K562 (cell line): ENCODE measurements around the gene BRD4. TPM values are rescaled to one million over a fixed set of nuclear protein-coding genes. Genes with fewer than 3 reads are reported as not detected.

Source experiments
- ATAC-seq: fragments of 200-7000 bp; cut with Tn5 transposase; 3 replicates; pipeline ENCODE4 v1.9.1; 2020; ENCODE audit warnings: moderate library complexity
- BruUV-seq: library from RNA; stranded (reverse); fragments of 400-500 nt; replicated peaks from 2 replicates; lab custom pipeline; 2021; lab: Mats Ljungman, UMichigan
- CTCF ChIA-PET: fragments of 300-600 bp; formaldehyde crosslinking; extraction: SDS; loops from one replicate; lab custom pipeline; 2021; ENCODE audit warnings: low intra/inter-chr PET ratio; lab: Yijun Ruan, JAX
- POLR2A ChIA-PET: fragments of 300-600, 350-650 bp; sonication (Branson Sonifier 250); formaldehyde crosslinking; extraction: SDS; loops from one replicate; lab custom pipeline; 2021; ENCODE audit warnings: antibody characterized with exemption, inconsistent platforms; lab: Yijun Ruan, JAX
- DNase-seq, 4 experiments: peaks; one replicate each; pipeline versions ENCODE4 v3.0.0 to v3.0.0-alpha.2; 2011 to 2018; ENCODE audit warnings: low spot score in 3 of 4, mixed read lengths in 3 of 4; ENCODE audit errors: extremely low read depth in 1 of 4
- FAIRE-seq: peaks from 2 replicates; lab custom pipeline; 2011; peaks lifted over from hg19 to GRCh38; lab: Jason Lieb, UNC
- H2AFZ ChIP-seq: 2 replicates; pipeline ENCODE4 v1.6.0; 2011; ENCODE audit warnings: low read depth, low read length, control low read depth, inconsistent platforms
- H3K27ac ChIP-seq: fragments of 200-600 bp; 3 replicates; pipeline ENCODE4 v1.8.0; 2011; ENCODE audit warnings: low read depth, mild to moderate bottlenecking, control low read depth, inconsistent platforms, low read length, moderate library complexity, mixed read lengths; ENCODE audit errors: extremely low read depth
- H3K27me3 ChIP-seq, 2 experiments: fragments of 300-600 bp in 1 of 2; 2 replicates in 1 of 2; 3 replicates in 1 of 2; pipeline versions ENCODE4 v1.6.0 to v1.8.0; 2011; ENCODE audit warnings: inconsistent platforms in 2 of 2, low read length in 2 of 2, mild to moderate bottlenecking in 1 of 2, mixed read lengths in 1 of 2, moderate library complexity in 1 of 2; ENCODE audit not compliant: control insufficient read depth in 2 of 2, insufficient read depth in 2 of 2
- H3K36me3 ChIP-seq: fragments of 300-600 bp; 3 replicates; pipeline ENCODE4 v1.8.0; 2011; ENCODE audit warnings: mild to moderate bottlenecking, low read length, inconsistent platforms; ENCODE audit not compliant: control insufficient read depth, insufficient read depth
- H3K4me1 ChIP-seq, 2 experiments: fragments of 200-600 bp in 1 of 2; replicated peaks in 1 of 2; 2 replicates in 1 of 2; 3 replicates in 1 of 2; pipeline versions ENCODE4 v1.5.1 to v1.8.0; 2011; ENCODE audit warnings: inconsistent platforms in 2 of 2, low read length in 2 of 2, mild to moderate bottlenecking in 1 of 2, mixed read lengths in 1 of 2, moderate library complexity in 1 of 2; ENCODE audit not compliant: control insufficient read depth in 2 of 2, insufficient read depth in 2 of 2
- H3K4me2 ChIP-seq: 2 replicates; pipeline ENCODE4 v1.6.1; 2011; ENCODE audit warnings: low read length, control low read depth, inconsistent platforms, mixed read lengths; ENCODE audit not compliant: insufficient read depth
- H3K4me3 ChIP-seq: fragments of 200-600 bp; sonication (generic), shearing (Covaris generic); 2 replicates; pipeline ENCODE4 v1.5.1; 2016; ENCODE audit warnings: control low read depth, inconsistent platforms
- H3K79me2 ChIP-seq: fragments of 200-600 bp; 3 replicates; pipeline ENCODE4 v1.8.0; 2011; ENCODE audit warnings: low read length, inconsistent platforms; ENCODE audit not compliant: control insufficient read depth, insufficient read depth
- H3K9ac ChIP-seq, 2 experiments: 2 replicates each; pipeline versions ENCODE4 v1.6.0 to v1.6.1; 2011; ENCODE audit warnings: low read depth in 2 of 2, low read length in 2 of 2, control low read depth in 1 of 2, inconsistent platforms in 1 of 2, mild to moderate bottlenecking in 1 of 2, mixed read lengths in 1 of 2; ENCODE audit not compliant: insufficient read depth in 1 of 2
- H3K9me1 ChIP-seq: one replicate; pipeline ENCODE4 v1.6.0; 2011; ENCODE audit warnings: inconsistent platforms, mild to moderate bottlenecking, low read length, moderate library complexity; ENCODE audit not compliant: control insufficient read depth, insufficient read depth
- H3K9me3 ChIP-seq: replicated peaks from 2 replicates; pipeline ENCODE4 v1.5.1; 2011; ENCODE audit warnings: low read depth, low read length, inconsistent platforms; ENCODE audit not compliant: control insufficient read depth, insufficient read depth
- H4K20me1 ChIP-seq: replicated peaks from 2 replicates; pipeline ENCODE4 v1.6.1; 2011; ENCODE audit warnings: low read length, inconsistent platforms, mixed read lengths; ENCODE audit not compliant: control insufficient read depth, insufficient read depth
- BCOR ChIP-seq: fragments of 450-650 bp; IDR thresholded peaks from 2 replicates; pipeline ENCODE4 v1.6.1; 2016
- BHLHE40 ChIP-seq: IDR thresholded peaks from 2 replicates; pipeline ENCODE4 v1.6.1; 2011; ENCODE audit warnings: low read length, improper control_type of control experiment
- C11orf30 ChIP-seq: fragments of 450-650 bp; IDR thresholded peaks from 2 replicates; pipeline ENCODE4 v1.6.1; 2016; ENCODE audit warnings: low read depth, mild to moderate bottlenecking
- ELF1 ChIP-seq: fragments of 200-800 bp; sonication (Bioruptor generic); IDR thresholded peaks from 2 replicates; pipeline ENCODE4 v1.6.1; 2016; ENCODE audit warnings: missing genetic modification characterization, missing compliant biosample characterization
- FOS ChIP-seq: IDR thresholded peaks from 3 replicates; pipeline ENCODE4 v1.6.1; 2011; ENCODE audit not compliant: insufficient read length; ENCODE audit errors: extremely low read depth
- GABPB1 ChIP-seq: sonication (generic); formaldehyde crosslinking; IDR thresholded peaks from 2 replicates; pipeline ENCODE4 v1.8.0; 2022; ENCODE audit warnings: mild to moderate bottlenecking, missing genetic modification reagents
- MAFG ChIP-seq: fragments of 450-650 bp; conservative IDR thresholded peaks from 2 replicates; pipeline ENCODE4 v1.6.1; 2016; ENCODE audit warnings: missing genetic modification characterization, missing compliant biosample characterization
- MECOM ChIP-seq: fragments of 250-450 bp; sonication (Bioruptor Pico); IDR thresholded peaks from 2 replicates; pipeline ENCODE4 v1.8.0; 2022; ENCODE audit warnings: inconsistent platforms
- MIER1 ChIP-seq: fragments of 450-650 bp; IDR thresholded peaks from 2 replicates; pipeline ENCODE4 v1.6.1; 2016; ENCODE audit warnings: antibody characterized with exemption, mild to moderate bottlenecking, low read depth
- NUFIP1 ChIP-seq: fragments of 450-650 bp; IDR thresholded peaks from 2 replicates; pipeline ENCODE4 v1.6.1; 2018; ENCODE audit not compliant: partially characterized antibody
- SRSF1 ChIP-seq: fragments of 200-400 bp; formaldehyde crosslinking; IDR thresholded peaks from 2 replicates; pipeline ENCODE4 v1.6.1; 2017; ENCODE audit warnings: mild to moderate bottlenecking, low read depth, low read length, moderate library complexity
- ZBTB17 ChIP-seq: fragments of 450-650 bp; formaldehyde crosslinking; IDR thresholded peaks from 2 replicates; pipeline ENCODE4 v1.4.0; 2020; ENCODE audit warnings: mild to moderate bottlenecking
- WGBS: fragments of 100-300 bp; shearing (Covaris generic); methylation state at CpG from one replicate; pipeline ENCODE4 v1.1.6; 2016; ENCODE audit warnings: low coverage, mixed read lengths; ENCODE audit not compliant: insufficient coverage; ENCODE audit errors: missing lambda C conversion rate; 5-methylcytosine and 5-hydroxymethylcytosine counted together
- in situ Hi-C: fragments of 300-500 bp; cut with MboI; formaldehyde crosslinking; loops from 4 replicates; pipeline ENCODE4 v1.15.0; 2018; ENCODE audit warnings: inconsistent platforms, mixed read lengths
- intact Hi-C: fragments of 100-400 bp; cut with micrococcal nuclease; formaldehyde crosslinking; loops from 2 replicates; pipeline ENCODE4 v1.14.2; 2022
- polyA plus RNA-seq, 8 experiments: library from polyadenylated mRNA; depleted of rRNA in 4 of 8; stranded (reverse) in 5 of 8; unstranded in 3 of 8; fragments of >200 nt; fragmentation: Nextera tagmentation in 2 of 8; fragmentation: Illumina TruSeq in 1 of 8; extraction: Ambion mirVana in 2 of 8; extraction: Trizol in 1 of 8; gene quantifications; 2 replicates each; pipeline versions ENCODE4 v1.2.1 to v1.2.3, GENCODE V29; 2011 to 2014; ENCODE audit warnings: inconsistent platforms in 1 of 8, missing spikeins in 1 of 8
- total RNA-seq, 7 experiments: library from RNA; depleted of rRNA in 6 of 7; stranded (reverse); fragments of >200 nt in 6 of 7; fragmentation: Illumina TruSeq in 2 of 7; extraction: Trizol in 2 of 7; gene quantifications; 2 replicates each; pipeline versions ENCODE4 v1.2.1 to v1.2.3, GENCODE V29; 2011 to 2021; ENCODE audit warnings: low replicate concordance in 1 of 7
- TF ChIP-seq, protein P1 (sequence below): fragments of 250-450 bp; sonication (Bioruptor Pico); IDR thresholded peaks from 2 replicates; pipeline ENCODE4 v1.4.0; 2020; ENCODE audit warnings: borderline replicate concordance

Gene BRD4
- total and polyA plus RNA-seq, 9 of the 15 experiments (the other 6 are each of a cell fraction or from before 2014, with no cell fraction given): 1.8 to 105 (median 15.6) TPM

GRCh38 chr19:15332311-15332996 is at the start of gene BRD4 (continued):
- TF ChIP-seq, protein P1, sequence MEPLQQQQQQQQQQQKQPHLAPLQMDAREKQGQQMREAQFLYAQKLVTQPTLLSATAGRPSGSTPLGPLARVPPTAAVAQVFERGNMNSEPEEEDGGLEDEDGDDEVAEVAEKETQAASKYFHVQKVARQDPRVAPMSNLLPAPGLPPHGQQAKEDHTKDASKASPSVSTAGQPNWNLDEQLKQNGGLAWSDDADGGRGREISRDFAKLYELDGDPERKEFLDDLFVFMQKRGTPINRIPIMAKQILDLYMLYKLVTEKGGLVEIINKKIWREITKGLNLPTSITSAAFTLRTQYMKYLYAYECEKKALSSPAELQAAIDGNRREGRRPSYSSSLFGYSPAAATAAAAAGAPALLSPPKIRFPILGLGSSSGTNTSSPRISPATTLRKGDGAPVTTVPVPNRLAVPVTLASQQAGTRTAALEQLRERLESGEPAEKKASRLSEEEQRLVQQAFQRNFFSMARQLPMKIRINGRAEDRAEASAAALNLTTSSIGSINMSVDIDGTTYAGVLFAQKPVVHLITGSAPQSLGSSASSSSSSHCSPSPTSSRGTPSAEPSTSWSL (CRISPR knock-in tag): no peak
- TF ChIP-seq SRSF1: no peak
- TF ChIP-seq BHLHE40: no peak
- TF ChIP-seq ZBTB17 (CRISPR knock-in tag): no peak
- TF ChIP-seq BCOR: no peak
- TF ChIP-seq MIER1: peak; percentile 65; the same call in 1 of the 2 replicates
- TF ChIP-seq NUFIP1: no peak
- no peak for TF ChIP-seq FOS
- no peak for TF ChIP-seq MECOM (CRISPR knock-in tag)
- no peak for TF ChIP-seq ELF1

GRCh38 chr19:15381864-15382263 is 49.5 kb upstream of the BRD4 start:
- 77% methylated on average over 4 of the region's 6 CpGs for WGBS
- intact Hi-C loops: no loop called here
- FAIRE-seq (no peak), ATAC-seq (no peak), DNase-seq (no peak)
- H3K9me1 ChIP-seq: no peaks in the 10 kb centered on the region
- H3K27me3 ChIP-seq: no peaks in the 10 kb centered on the region; a peak in 1 of 5 replicates
- no peak overlapping the region; a peak in 1 of 4 replicates for H3K9ac ChIP-seq
- H3K4me2 ChIP-seq: no peak overlapping the region
- no peak overlapping the region for H3K4me3 ChIP-seq
- ChIA-PET POLR2A (no interaction called here), CTCF (no interaction called here)
- no peak overlapping the region; the same call in 2 of the 3 replicates for H3K27ac ChIP-seq
- H4K20me1 ChIP-seq: peaks cover 11% of the 10 kb centered on the region
- peaks cover 32% of the 10 kb centered on the region for H3K79me2 ChIP-seq
- peaks cover 9 to 22% of the 10 kb centered on the region in 2 experiments for H3K4me1 ChIP-seq
- TF ChIP-seq MAFG: 0 out of 2 replicates have a peak, but pooled peaks have one; percentile 12
- no peak for TF ChIP-seq GABPB1 (CRISPR knock-in tag)
- TF ChIP-seq C11orf30: 0 out of 2 replicates have a peak, but pooled peaks have one; percentile 4
- no peak overlapping the region for H2AFZ ChIP-seq
- BruUV-seq: no TSS peak
- in situ Hi-C loops: no loop called here
- peaks cover 33% of the 10 kb centered on the region; the same call in 2 of the 3 replicates for H3K36me3 ChIP-seq
- no peaks in the 10 kb centered on the region for H3K9me3 ChIP-seq
